Stimulated activated CD4-positive, alpha-beta T cell treated with anti-CD3 and anti-CD28 coated beads, Interleukin-1b, Interleukin-23, amount 100 ng/mL, for 4 hours (primary cell): ENCODE measurements around the gene SCG2.

Source experiments
- DNase-seq, 2 donors: peaks; one replicate each; pipeline ENCODE4 v3.0.0-alpha.2; 2020; ENCODE audit warnings: low read depth in 2 of 2

Gene SCG2

GRCh38 chr2:223580951-223581350 is 21.2 kb downstream of the SCG2 start:
- DNase-seq: no peak

GRCh38 chr2:223578846-223579245 is 23.3 kb downstream of the SCG2 start:
- DNase-seq: no peak

GRCh38 chr2:223576873-223577272 is 25.3 kb downstream of the SCG2 start:
- no peak for DNase-seq

GRCh38 chr2:223570784-223571183 is 31.4 kb downstream of the SCG2 start:
- no peak for DNase-seq

- DNase-seq: no peak
Observed at GRCh38 chr2:223566396-223566795, 35.8 kb downstream of the SCG2 start.

GRCh38 chr2:223563462-223563861 is 38.7 kb downstream of the SCG2 start:
- DNase-seq: no peak

- no peak for DNase-seq
Observed at GRCh38 chr2:223562078-223562477, 40.1 kb downstream of the SCG2 start.

- DNase-seq: no peak
Observed at GRCh38 chr2:223560749-223561435, 41.3 kb downstream of the SCG2 start.

- DNase-seq: no peak
Observed at GRCh38 chr2:223558970-223559369, 43.2 kb downstream of the SCG2 start.

- DNase-seq: no peak
Observed at GRCh38 chr2:223554923-223555322, 47.2 kb downstream of the SCG2 start.

GRCh38 chr2:223549215-223549614 is 52.9 kb downstream of the SCG2 start:
- DNase-seq: no peak

GRCh38 chr2:223548194-223548593 is 54.0 kb downstream of the SCG2 start:
- no peak for DNase-seq
